Measurements from ENCODE around the gene CD81. TPM values are rescaled to one million over a fixed set of nuclear protein-coding genes. Genes with fewer than 3 reads are reported as not detected.

Gene CD81
- total RNA-seq, 1 experiment from 2014 or later: 296 TPM

GRCh38 chr11:2409126-2409525 is 32.0 kb downstream of the CD81 start:
- no peaks in the 10 kb centered on the region for H3K4me1 ChIP-seq (ENCODE audit: control insufficient read depth in 1 of 2, insufficient read depth in 2 of 2, low read length in 2 of 2)
- CTCF ChIA-PET: no interaction called here
- RAD21 ChIA-PET (ENCODE audit: low non-redundant PET in 1 of 2, low total read pairs in 2 of 2, uncharacterized antibody in 2 of 2, unreplicated experiment in 2 of 2): no interaction called here
- no peak overlapping the region for H3K4me3 ChIP-seq (replicated peaks in 1 of 2; ENCODE audit: low read depth in 1 of 2, low read length in 2 of 2)
- H3K9ac ChIP-seq (ENCODE audit: low read length): no peak overlapping the region
- no peaks in the 10 kb centered on the region for H3K27me3 ChIP-seq (ENCODE audit: insufficient read depth, low read length)
- no TSS peak for BruUV-seq (replicated peaks)
- no peak for DNase-seq (ENCODE audit: low read depth, low spot score)
- TF ChIP-seq JUND (IDR thresholded peaks at IDR 0.05): no peak
- no peak for TF ChIP-seq REST (IDR thresholded peaks at IDR 0.05; ENCODE audit: low read depth)
- TF ChIP-seq CEBPB (IDR thresholded peaks at IDR 0.05; ENCODE audit: low read depth): no peak
- no peak for TF ChIP-seq ATF3 (IDR thresholded peaks at IDR 0.05)
- no peak for TF ChIP-seq POLR2A (IDR thresholded peaks at IDR 0.05; ENCODE audit: borderline replicate concordance, extremely low read depth, insufficient read depth, insufficient read length)
- TF ChIP-seq FOSL1 (IDR thresholded peaks at IDR 0.05; ENCODE audit: low read depth): no peak
- H3K9me2 ChIP-seq (ENCODE audit: insufficient read depth): no peaks in the 10 kb centered on the region
- intact Hi-C loops (cut with micrococcal nuclease): no loop called here
- no peaks in the 10 kb centered on the region for H4K20me1 ChIP-seq (ENCODE audit: insufficient read depth)
- no peak overlapping the region for H2AFZ ChIP-seq (ENCODE audit: low read depth, low read length, poor library complexity, severe bottlenecking)
- POLR2A ChIA-PET: no interaction called here
- ATAC-seq: no peak
- no peaks in the 10 kb centered on the region for H3K36me3 ChIP-seq (ENCODE audit: control insufficient read depth in 1 of 2, insufficient read depth in 2 of 2, low read length in 2 of 2)
- no peaks in the 10 kb centered on the region for H3K79me2 ChIP-seq (ENCODE audit: insufficient read depth, low read length)
- no peak overlapping the region for H3K27ac ChIP-seq (ENCODE audit: low read depth, low read length)
- H3K9me3 ChIP-seq (ENCODE audit: control insufficient read depth in 1 of 2, insufficient read depth in 1 of 2, low read depth in 1 of 2, low read length in 2 of 2): no peaks in the 10 kb centered on the region
- no peak overlapping the region for H3K4me2 ChIP-seq (ENCODE audit: low read length)

All from HCT116 (cell line).